Bronchial epithelial cell (primary cell): ENCODE measurements around the gene MSANTD2. TPM values are rescaled to one million over a fixed set of nuclear protein-coding genes. Genes with fewer than 3 reads are reported as not detected.
A peak's percentile ranks its signal among the peaks of the same experiment; 100 is the strongest.

ENCODE experiments used
- DNase-seq: peaks from one replicate; pipeline ENCODE4 v3.0.0-alpha.2; 2010; ENCODE audit warnings: low read depth
- FAIRE-seq: peaks from 2 replicates; lab custom pipeline; 2011; peaks lifted over from hg19 to GRCh38; lab: Jason Lieb, UNC
- H3K27me3 ChIP-seq: 2 replicates; pipeline ENCODE4 v1.5.1; 2011; ENCODE audit warnings: low read length; ENCODE audit not compliant: control insufficient read depth, insufficient read depth
- H3K36me3 ChIP-seq: 2 replicates; pipeline ENCODE4 v1.5.1; 2011; ENCODE audit warnings: low read length; ENCODE audit not compliant: control insufficient read depth, insufficient read depth
- H3K4me3 ChIP-seq: 2 replicates; pipeline ENCODE4 v1.5.1; 2011; ENCODE audit warnings: mild to moderate bottlenecking, low read depth, low read length, control low read depth
- total RNA-seq: library from RNA; depleted of rRNA; stranded (reverse); fragments of >200 nt; gene quantifications from 2 replicates; pipeline ENCODE4 v1.2.1, GENCODE V29; 2014
- TF ChIP-seq, protein P1 (sequence below): IDR thresholded peaks from 2 replicates; pipeline ENCODE4 v1.5.1; 2011; ENCODE audit warnings: mild to moderate bottlenecking, moderate library complexity, low read length, control low read depth, inconsistent platforms; ENCODE audit not compliant: insufficient read depth, severe bottlenecking

The MSANTD2 gene
- total RNA-seq, 1 donor from 2014 or later = 2.9 TPM

DNA sequence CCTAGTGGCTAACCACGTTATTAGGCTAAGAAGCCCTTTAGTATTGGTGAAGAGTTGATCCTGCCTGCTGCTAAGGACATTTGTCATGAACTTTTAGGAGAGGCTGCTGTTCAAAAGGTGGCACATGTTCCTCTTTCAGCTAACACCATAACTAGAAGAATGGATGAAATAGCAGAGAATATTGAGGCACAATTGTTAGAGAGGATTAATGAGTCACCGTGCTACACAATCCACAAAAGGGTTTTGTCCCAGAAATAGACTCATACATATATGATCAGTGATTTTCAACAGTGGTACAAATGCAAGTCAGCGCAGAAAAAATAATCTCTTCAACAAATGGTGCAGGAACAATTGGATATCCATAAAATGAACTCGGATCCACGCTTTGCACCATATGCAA, 7.0 kb upstream of the MSANTD2 start:
- TF ChIP-seq, protein P1, sequence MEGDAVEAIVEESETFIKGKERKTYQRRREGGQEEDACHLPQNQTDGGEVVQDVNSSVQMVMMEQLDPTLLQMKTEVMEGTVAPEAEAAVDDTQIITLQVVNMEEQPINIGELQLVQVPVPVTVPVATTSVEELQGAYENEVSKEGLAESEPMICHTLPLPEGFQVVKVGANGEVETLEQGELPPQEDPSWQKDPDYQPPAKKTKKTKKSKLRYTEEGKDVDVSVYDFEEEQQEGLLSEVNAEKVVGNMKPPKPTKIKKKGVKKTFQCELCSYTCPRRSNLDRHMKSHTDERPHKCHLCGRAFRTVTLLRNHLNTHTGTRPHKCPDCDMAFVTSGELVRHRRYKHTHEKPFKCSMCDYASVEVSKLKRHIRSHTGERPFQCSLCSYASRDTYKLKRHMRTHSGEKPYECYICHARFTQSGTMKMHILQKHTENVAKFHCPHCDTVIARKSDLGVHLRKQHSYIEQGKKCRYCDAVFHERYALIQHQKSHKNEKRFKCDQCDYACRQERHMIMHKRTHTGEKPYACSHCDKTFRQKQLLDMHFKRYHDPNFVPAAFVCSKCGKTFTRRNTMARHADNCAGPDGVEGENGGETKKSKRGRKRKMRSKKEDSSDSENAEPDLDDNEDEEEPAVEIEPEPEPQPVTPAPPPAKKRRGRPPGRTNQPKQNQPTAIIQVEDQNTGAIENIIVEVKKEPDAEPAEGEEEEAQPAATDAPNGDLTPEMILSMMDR = no peak

DNA sequence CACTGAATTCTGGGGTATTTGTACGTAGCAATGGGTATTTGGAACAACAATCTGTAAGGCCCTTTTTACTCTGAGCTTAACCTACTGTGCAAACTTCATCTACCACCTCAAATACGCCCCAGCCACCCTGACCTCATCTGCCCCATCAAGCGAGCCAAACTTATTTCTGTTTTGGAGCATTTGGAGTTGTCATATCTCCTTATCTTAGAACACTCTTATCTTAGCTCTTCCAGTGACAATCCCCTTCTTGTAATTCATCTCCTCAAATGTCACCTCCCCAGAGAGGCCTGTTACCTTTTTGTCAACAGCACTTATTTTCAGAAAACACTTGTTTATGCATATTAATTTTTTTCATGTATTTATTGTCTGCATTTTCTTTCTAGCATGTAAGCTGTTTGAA, 4.7 kb upstream of the MSANTD2 start:
- H3K4me3 ChIP-seq = no peak overlapping the region
- FAIRE-seq (no peak), DNase-seq (no peak)
- TF ChIP-seq, protein P1 = no peak
- no peaks in the 10 kb centered on the region for H3K36me3 ChIP-seq
- H3K27me3 ChIP-seq = no peaks in the 10 kb centered on the region

More for the DNA sequence above, 7.0 kb upstream of the MSANTD2 start:
- Histone ChIP-seq H3K36me3 (no peaks in the 10 kb centered on the region), H3K27me3 (no peaks in the 10 kb centered on the region), H3K4me3 (no peak overlapping the region)
- FAIRE-seq (no peak), DNase-seq (no peak)

DNA sequence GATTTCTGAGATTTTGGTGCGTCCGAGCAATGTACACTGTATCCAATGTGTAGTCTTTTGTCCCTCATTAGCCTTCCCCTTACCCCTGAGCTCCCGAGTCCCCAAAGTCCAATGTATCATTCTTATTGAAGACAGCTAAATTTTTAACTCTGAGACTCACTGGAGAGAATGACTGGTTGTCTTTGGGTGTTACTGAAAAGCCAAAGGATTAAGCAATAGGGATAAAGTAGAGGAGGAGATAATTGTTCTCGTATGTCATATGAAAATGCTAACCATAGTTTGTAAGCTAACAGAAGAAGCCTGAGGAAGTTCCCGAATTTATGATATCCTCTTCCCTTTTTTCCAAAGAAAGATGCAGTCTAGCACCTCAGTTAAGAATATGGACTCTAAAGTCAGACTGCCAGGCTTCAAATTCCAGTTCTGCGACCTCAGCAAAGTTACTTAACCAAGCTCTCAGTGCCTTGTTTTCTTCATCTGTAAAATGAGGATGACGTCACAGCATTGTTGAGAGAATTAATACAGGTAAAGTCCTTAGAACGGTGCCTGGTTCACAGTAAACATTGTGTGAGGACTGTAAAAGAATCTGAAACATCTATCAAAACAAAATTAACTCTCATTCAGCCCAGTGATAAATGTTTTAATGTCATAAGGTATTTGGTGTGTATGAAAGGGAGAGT, 1.6 kb upstream of the MSANTD2 start:
- Histone ChIP-seq H3K36me3 (no peaks in the 10 kb centered on the region), H3K27me3 (no peaks in the 10 kb centered on the region), H3K4me3 (no peak overlapping the region)
- TF ChIP-seq, protein P1 = no peak
- FAIRE-seq (no peak), DNase-seq (no peak)

DNA sequence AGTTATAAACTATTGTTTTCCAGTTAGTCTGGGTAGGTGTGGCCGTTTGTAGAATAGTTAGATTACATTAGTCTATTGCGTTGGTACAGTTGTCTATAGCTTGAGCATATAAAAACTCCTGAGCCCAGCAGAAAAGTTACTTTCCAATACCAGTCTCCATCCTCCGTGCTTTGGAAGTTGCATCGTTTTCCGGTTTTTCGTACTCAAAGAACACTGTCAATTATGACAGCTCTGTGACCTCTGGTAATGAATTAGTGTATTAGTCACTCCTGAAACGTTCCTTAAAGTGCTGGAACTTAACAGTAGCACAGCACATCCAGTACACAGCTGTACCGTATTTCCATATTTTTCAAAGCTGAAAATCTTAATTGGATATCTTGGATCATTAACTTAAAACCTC, 808 bp upstream of the MSANTD2 start:
- Histone ChIP-seq H3K36me3 (no peaks in the 10 kb centered on the region), H3K27me3 (no peaks in the 10 kb centered on the region), H3K4me3 (peak overlapping the region; percentile 82)
- DNase-seq (peak; percentile 61), FAIRE-seq (no peak)
- TF ChIP-seq, protein P1 = no peak

DNA sequence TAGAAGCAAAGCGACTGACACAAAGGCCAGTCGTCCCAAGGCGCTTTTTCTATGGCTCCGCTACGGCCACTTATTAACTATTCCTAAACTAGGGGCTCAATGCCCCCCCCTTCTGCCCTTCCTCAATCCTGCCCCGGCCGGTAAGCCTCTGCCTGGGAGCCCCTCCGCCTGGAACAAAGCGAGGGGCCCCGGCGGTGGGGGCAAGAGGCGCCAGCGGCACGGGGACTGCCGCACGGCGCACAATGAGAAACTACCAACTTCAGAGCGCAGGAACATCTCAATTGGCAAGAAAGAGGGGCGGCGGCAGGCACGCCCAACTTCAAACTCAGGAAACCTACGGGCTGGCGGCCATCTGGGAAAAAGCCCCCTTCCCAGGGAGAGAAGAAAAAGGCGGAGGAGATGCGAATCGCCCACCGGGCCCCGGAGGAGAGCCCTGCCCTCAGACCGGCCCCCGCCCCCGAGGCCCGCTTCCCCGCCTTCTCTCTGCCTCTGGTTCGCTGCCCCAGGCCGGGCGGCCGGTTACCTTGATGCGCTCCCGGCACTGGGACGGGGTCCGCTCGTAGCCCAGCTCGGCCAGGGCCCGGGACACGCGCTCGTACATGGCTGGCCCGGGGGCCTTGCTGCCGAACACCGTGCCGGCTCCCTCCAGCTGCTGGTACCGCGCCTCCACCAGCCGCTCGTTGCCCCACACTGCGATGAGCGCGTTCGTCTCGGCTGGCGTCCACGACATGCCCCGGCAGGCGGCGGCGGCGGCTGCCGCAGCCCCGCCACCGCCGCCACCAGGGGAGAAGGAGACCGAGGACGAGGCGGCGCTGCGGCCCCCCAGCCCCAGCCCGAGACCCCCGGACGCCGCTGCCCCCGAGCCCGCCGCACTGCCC, 619 bp downstream of the MSANTD2 start:
- Histone ChIP-seq H3K27me3 (no peaks in the 10 kb centered on the region), H3K4me3 (peak overlapping the region; percentile 82), H3K36me3 (no peaks in the 10 kb centered on the region)
- DNase-seq (no peak), FAIRE-seq (no peak)
- TF ChIP-seq, protein P1 = no peak
